ENCODE results near the gene MYBBP1A. TPM values are rescaled to one million over a fixed set of nuclear protein-coding genes. Genes with fewer than 3 reads are reported as not detected.
A peak's percentile ranks its signal among the peaks of the same experiment; 100 is the strongest.

Gene MYBBP1A
- total and polyA plus RNA-seq, 9 of the 15 experiments (the other 6 are each of a cell fraction or from before 2014, with no cell fraction given): 2.0 to 114 (median 47.2) TPM

GRCh38 chr17:4554997-4555799 lies at the start of gene MYBBP1A (continued):
- TF ChIP-seq ZNF395 (CRISPR knock-in tag; IDR thresholded peaks at IDR 0.05): peak; percentile 76; the same call in 1 of the 2 replicates
- no peak for TF ChIP-seq FOSL1 (tag; conservative IDR thresholded peaks at IDR 0.05)
- no peak for TF ChIP-seq THAP7 (CRISPR knock-in tag; IDR thresholded peaks at IDR 0.05)
- no peak for TF ChIP-seq ZMIZ1 (IDR thresholded peaks at IDR 0.05; ENCODE audit: low read depth in 2 of 2, low read length in 2 of 2)
- TF ChIP-seq ZNF699 (CRISPR knock-in tag; IDR thresholded peaks at IDR 0.05; ENCODE audit: insufficient replicate concordance): no peak
- TF ChIP-seq NFIX (CRISPR knock-in tag; IDR thresholded peaks at IDR 0.05; ENCODE audit: low read depth): no peak
- no peak for TF ChIP-seq ZZZ3 (IDR thresholded peaks at IDR 0.05)
- no peak for TF ChIP-seq TEAD2 (tag; IDR thresholded peaks at IDR 0.05)
- TF ChIP-seq NR2C2 (CRISPR knock-in tag; IDR thresholded peaks at IDR 0.05): peak; percentile 87
- peak; percentile 98 for TF ChIP-seq NR2C2 (tag; IDR thresholded peaks at IDR 0.05)
- no peak for TF ChIP-seq ZNF518B (CRISPR knock-in tag; IDR thresholded peaks at IDR 0.05)
- no peak for TF ChIP-seq TCFL5 (CRISPR knock-in tag; conservative IDR thresholded peaks at IDR 0.05)
- TF ChIP-seq ZNF830 (CRISPR knock-in tag; IDR thresholded peaks at IDR 0.05): no peak
- TF ChIP-seq FIP1L1 (IDR thresholded peaks at IDR 0.05; ENCODE audit: low read depth, low read length, poor library complexity, severe bottlenecking): no peak
- peak; percentile 58; the same call in 1 of the 2 replicates for TF ChIP-seq NCOA1 (IDR thresholded peaks at IDR 0.05; ENCODE audit: low read depth)
- no peak for TF ChIP-seq ZKSCAN3 (CRISPR knock-in tag; IDR thresholded peaks at IDR 0.05)
- no peak for TF ChIP-seq ARID2 (IDR thresholded peaks at IDR 0.05)
- TF ChIP-seq KDM4B (IDR thresholded peaks at IDR 0.05; ENCODE audit: borderline replicate concordance in 2 of 2, low read depth in 1 of 2): 0 out of 4 replicates have a peak, but pooled peaks of 1 of the 2 experiments have one; percentile 33
- no peak for TF ChIP-seq ZNF165 (CRISPR knock-in tag; IDR thresholded peaks at IDR 0.05; ENCODE audit: borderline replicate concordance)

Measured in K562 (cell line).